Left forelimb (tissue), 1 donor: ENCODE results near the gene SPTBN4.
"Not testable (repeated sequence)": the region's sequence is repeated elsewhere in the genome, so short reads cannot be mapped to it uniquely, and the experiment has no call there.

ENCODE experiments used
- DNase-seq: peaks from one replicate; pipeline ENCODE4 v3.0.0-alpha.2; 2018; ENCODE audit warnings: low spot score

SPTBN4 gene

GRCh38 chr19:40441719-40442253 is 25.0 kb upstream of the SPTBN4 start:
- DNase-seq, result no peak

- DNase-seq, result no peak
These were observed 24.3 kb upstream of the SPTBN4 start for GRCh38 chr19:40442328-40443130.

DNA sequence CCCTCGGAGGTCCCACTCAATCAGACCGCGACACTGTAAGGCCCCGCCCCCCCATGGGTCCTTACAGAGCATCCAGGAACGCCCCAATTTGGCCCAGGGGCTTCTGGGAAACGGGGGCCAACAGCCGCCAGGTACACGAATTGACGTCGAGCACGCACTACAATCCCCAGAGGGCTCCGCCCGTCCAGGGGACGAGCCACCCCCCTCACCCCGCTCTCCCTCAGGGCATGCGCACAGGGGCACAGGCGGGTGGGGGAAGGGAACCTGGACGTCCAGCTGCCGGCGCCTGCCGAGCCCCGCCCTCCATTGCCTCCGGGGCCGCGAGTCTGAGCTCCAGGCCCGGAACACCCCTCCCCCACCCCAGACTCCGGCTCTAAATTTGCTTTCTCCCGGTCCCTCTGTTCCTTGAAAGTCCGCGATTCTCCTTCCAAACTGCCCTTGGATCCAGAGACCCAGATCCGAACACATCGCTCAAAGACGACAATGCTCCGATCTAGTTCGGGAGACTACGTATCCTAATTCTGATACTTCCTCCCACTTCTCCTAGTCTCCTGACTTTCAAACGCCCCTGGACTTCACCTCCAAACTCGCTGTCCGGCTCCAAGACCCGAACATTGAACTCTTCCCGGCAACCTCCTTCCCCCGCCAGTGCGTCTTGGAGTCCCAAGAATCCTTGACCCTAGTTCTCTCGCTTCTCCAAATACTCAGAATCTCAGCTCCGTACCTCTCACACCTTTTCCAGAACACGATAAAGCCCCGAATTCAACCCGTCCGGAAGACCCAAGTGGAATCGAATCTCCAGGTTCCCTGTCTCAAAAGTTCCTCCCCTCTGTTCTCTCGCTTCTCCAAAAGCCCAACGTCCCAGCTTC is 23.4 kb upstream of the SPTBN4 start:
- DNase-seq, result peak; percentile 99

GRCh38 chr19:40444000-40444824 is 22.6 kb upstream of the SPTBN4 start, which contains the start of gene SERTAD3:
Gene SERTAD3 (minus strand): TSS chr19:40444335. CDS start chr19:40442080, 2,255 bp downstream.
- DNase-seq, result peak; percentile 98

GRCh38 chr19:40444825-40445312 is 21.9 kb upstream of the SPTBN4 start:
- DNase-seq, result no peak

DNA sequence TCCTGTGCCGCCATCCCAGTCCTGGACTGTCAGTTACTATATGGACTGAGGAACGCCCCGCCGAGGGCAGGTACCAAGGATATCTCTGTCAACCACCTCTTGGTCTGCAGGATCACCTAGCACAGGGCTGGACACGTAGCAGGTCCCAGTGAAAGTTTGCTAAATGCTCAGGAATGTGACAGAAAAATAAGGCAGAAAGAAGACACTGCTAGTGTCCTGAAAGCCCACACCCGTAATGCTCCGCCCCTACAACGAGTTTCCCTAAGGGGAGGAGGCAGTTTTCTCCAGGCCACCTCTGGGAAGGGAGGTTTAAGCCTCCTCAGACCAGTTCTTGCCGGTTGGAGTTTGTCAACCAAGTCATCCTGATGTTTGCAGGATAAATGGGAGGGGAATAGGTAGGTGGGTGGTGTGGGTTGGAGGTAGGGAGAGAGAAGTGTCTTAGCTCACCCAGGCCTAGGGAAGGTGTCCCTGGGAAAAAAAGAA is 21.0 kb upstream of the SPTBN4 start:
- DNase-seq, result no peak

- no peak for DNase-seq
These were observed 20.5 kb upstream of the SPTBN4 start for GRCh38 chr19:40446263-40446784.

DNA sequence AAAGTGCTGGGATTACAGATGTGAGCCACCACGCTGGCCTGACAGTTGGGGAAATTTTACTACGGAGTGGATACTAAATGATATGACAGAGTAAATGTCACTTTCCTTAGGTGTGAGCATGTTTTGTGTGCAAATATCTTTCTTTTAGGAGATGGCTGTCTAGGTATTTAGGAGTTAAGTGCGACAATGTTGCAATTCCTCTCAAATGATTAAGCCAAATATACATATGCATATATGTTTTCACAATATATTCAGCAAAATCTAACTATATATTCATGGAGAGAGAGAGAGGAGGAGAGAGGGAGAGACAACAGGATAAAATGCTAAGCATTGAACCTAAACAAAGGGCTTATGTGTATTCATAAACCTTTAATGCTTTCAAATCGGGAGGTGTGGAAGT is 17.3 kb upstream of the SPTBN4 start:
- DNase-seq, result no peak

GRCh38 chr19:40450664-40451063 is 16.1 kb upstream of the SPTBN4 start:
- no peak for DNase-seq

- DNase-seq, result no peak
These were observed 14.8 kb upstream of the SPTBN4 start for GRCh38 chr19:40452016-40452415.

DNA sequence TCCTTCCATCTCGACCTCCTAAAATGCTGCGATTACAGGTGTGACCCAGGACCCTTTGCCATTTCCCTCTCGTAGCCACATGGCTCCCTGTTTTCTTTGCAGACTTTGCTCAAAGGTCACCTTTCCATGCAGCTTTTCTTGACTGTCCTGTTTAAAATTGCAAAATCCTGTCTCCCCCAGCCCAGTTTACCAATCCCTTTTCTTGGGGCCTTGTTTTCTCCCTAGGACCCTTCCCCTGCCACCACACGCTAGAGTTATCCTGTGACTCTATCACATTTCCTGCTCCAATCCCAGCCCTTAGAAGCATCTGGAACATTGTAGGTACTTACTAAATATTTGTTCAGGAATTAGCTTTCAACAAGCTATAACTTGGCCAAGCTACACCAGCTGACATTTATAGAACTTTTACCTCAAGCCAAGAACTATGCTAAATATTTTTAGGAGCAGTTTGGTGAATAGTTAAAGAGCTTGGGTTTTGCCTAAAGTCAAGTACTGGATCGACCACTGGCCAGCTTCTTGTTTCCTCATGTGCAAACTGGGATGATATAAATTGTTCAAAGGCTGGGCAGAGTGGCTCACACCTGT is 13.6 kb upstream of the SPTBN4 start:
- DNase-seq, result no peak

GRCh38 chr19:40453943-40454342 is 12.9 kb upstream of the SPTBN4 start:
- DNase-seq, result not testable (repeated sequence)

- no peak for DNase-seq
These were observed 9.8 kb upstream of the SPTBN4 start for GRCh38 chr19:40457048-40457447.

DNA sequence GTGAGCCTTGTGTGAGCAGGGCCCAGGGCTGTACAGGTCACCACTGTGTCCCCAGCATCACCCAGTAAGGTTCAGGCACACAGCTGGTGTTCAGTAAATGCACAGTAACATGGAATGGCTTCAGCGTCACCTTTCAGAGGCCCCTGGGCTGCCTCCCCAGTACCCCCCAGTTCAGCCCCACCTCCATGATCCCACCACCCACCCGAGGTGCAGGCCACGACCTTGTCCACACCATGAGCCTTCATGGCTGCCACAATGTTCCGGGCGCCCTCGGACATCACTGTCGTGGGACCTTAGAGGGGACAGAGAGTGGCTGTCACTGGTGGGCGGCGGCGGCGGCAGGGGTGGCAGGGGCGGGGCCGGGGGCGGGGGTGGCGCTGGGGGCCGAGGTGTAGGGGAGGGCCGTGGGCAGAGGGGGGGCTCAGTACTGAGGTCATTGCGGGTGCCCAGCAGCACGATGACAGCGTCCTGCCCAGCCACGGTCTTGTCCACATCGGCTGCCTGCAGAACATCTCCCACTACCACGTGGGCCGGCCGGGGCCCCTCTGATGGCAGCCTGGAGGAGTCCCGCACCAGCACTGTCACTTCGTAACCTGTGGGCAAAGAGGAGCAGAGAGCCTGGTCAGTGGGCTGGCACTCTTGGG is 8.7 kb upstream of the SPTBN4 start:
- no peak for DNase-seq

GRCh38 chr19:40458597-40458974 is 8.2 kb upstream of the SPTBN4 start:
- no peak for DNase-seq

GRCh38 chr19:40460185-40460584 is 6.6 kb upstream of the SPTBN4 start:
- no peak for DNase-seq

DNA sequence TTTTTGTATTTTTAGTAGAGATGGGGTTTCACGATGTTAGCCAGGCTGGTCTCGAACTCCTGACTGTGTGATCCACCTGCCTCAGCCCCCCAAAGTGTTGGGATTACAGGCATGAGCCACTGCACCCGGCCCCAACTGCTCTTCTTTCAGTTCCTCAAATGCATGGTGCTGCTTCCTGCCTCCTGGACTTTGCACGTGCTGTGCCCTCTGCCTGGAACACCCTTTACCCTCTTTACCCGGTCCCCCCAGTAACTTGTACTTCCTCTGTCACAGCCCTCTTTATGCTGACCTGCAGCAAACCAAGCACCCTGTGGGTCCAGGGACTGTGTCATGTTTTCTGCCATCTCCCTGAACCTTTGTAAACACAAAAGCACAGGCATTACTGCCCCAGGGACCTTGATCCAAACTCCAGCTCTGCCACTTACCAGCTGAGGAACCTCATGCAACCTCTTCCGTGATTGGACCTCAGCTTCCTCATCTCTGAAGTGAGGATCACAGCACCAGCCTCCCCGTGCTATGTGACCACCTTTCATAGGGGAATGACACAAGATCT is 5.1 kb upstream of the SPTBN4 start:
- no peak for DNase-seq

- DNase-seq, result not testable (repeated sequence)
These were observed 3.2 kb upstream of the SPTBN4 start for GRCh38 chr19:40463587-40464037.

GRCh38 chr19:40464059-40465024 is 2.5 kb upstream of the SPTBN4 start:
- peak; percentile 81 for DNase-seq
